Neural cell (in vitro differentiated cells): ENCODE results near the gene PTPRG. TPM values are rescaled to one million over a fixed set of nuclear protein-coding genes. Genes with fewer than 3 reads are reported as not detected.

Experiments used
- H2AFZ ChIP-seq: fragments of 200-600, 300-800 bp; sonication (generic), shearing (Covaris generic); 2 replicates; pipeline ENCODE4 v1.6.0; 2014; ENCODE audit warnings: low read depth, mild to moderate bottlenecking, antibody characterized with exemption, low read length, moderate library complexity
- H3F3A ChIP-seq: fragments of 200-600 bp; shearing (Covaris generic); 2 replicates; pipeline ENCODE4 v1.6.1; 2016; ENCODE audit warnings: mild to moderate bottlenecking, moderate library complexity, mixed read lengths, antibody characterized with exemption, low read length; ENCODE audit not compliant: insufficient read depth, poor library complexity, severe bottlenecking
- H3K27ac ChIP-seq: fragments of 200-600, 300-800 bp; sonication (generic), shearing (Covaris generic); 2 replicates; pipeline ENCODE4 v1.5.1; 2014; ENCODE audit warnings: mild to moderate bottlenecking, low read length, moderate library complexity
- H3K27me3 ChIP-seq: fragments of 300-800, 200-600 bp; sonication (generic), shearing (Covaris generic); 2 replicates; pipeline ENCODE4 v1.6.0; 2014; ENCODE audit warnings: mild to moderate bottlenecking, low read depth, low read length, moderate library complexity; ENCODE audit not compliant: insufficient read depth
- H3K36me3 ChIP-seq: fragments of 300-800, 200-600 bp; sonication (generic), shearing (Covaris generic); 2 replicates; pipeline ENCODE4 v1.5.1; 2014; ENCODE audit warnings: mild to moderate bottlenecking, antibody characterized with exemption, low read length, moderate library complexity; ENCODE audit not compliant: insufficient read depth
- H3K4me2 ChIP-seq: fragments of 300-800, 200-600 bp; sonication (generic), shearing (Covaris generic); 2 replicates; pipeline ENCODE4 v1.6.0; 2014; ENCODE audit warnings: mild to moderate bottlenecking, low read length
- H3K4me3 ChIP-seq: fragments of 300-800, 200-600 bp; sonication (generic), shearing (Covaris generic); 2 replicates; pipeline ENCODE4 v1.5.1; 2014; ENCODE audit warnings: mild to moderate bottlenecking, low read length, moderate library complexity
- H3K79me2 ChIP-seq: fragments of 200-600 bp; shearing (Covaris generic); replicated peaks from 2 replicates; pipeline ENCODE4 v1.6.0; 2014; ENCODE audit warnings: mild to moderate bottlenecking, low read length, moderate library complexity; ENCODE audit not compliant: insufficient read depth
- H3K9ac ChIP-seq: fragments of 300-800, 200-600 bp; sonication (generic), shearing (Covaris generic); 2 replicates; pipeline ENCODE4 v1.6.1; 2016; ENCODE audit warnings: mild to moderate bottlenecking, low read length, mixed read lengths
- H3K9me2 ChIP-seq: fragments of 200-600 bp; shearing (Covaris generic); 2 replicates; pipeline ENCODE4 v1.6.1; 2016; ENCODE audit warnings: mild to moderate bottlenecking, low read length, mixed read lengths; ENCODE audit not compliant: insufficient read depth
- H3K9me3 ChIP-seq: fragments of 200-600, 300-800 bp; sonication (generic), shearing (Covaris generic); 2 replicates; pipeline ENCODE4 v1.6.1; 2016; ENCODE audit warnings: mild to moderate bottlenecking, mixed run types, low read length, moderate library complexity, mixed read lengths
- H4K20me1 ChIP-seq: fragments of 200-600 bp; shearing (Covaris generic); 2 replicates; pipeline ENCODE4 v1.6.1; 2016; ENCODE audit warnings: mild to moderate bottlenecking, mixed run types; ENCODE audit not compliant: insufficient read depth
- CTCF ChIP-seq: fragments of 450-650 bp; IDR thresholded peaks from 2 replicates; pipeline ENCODE4 v1.5.1; 2014; ENCODE audit warnings: antibody characterized with exemption, mild to moderate bottlenecking, moderate library complexity; ENCODE audit not compliant: poor library complexity, severe bottlenecking
- EP300 ChIP-seq: fragments of 450-650 bp; conservative IDR thresholded peaks from 2 replicates; pipeline ENCODE4 v1.6.1; 2014; ENCODE audit warnings: antibody characterized with exemption, mild to moderate bottlenecking, moderate library complexity; ENCODE audit not compliant: poor library complexity, severe bottlenecking
- EZH2 ChIP-seq: fragments of 200-600, 300-800 bp; shearing (Covaris generic), sonication (generic); IDR thresholded peaks from 2 replicates; pipeline ENCODE4 v1.6.1; 2014; ENCODE audit warnings: antibody characterized with exemption, low read length, borderline replicate concordance, mild to moderate bottlenecking; ENCODE audit not compliant: insufficient read depth, poor library complexity, severe bottlenecking
- MXI1 ChIP-seq: fragments of 450-650 bp; conservative IDR thresholded peaks from 2 replicates; pipeline ENCODE4 v1.6.1; 2014; ENCODE audit warnings: antibody characterized with exemption, mild to moderate bottlenecking; ENCODE audit not compliant: poor library complexity, severe bottlenecking
- POLR2AphosphoS5 ChIP-seq: IDR thresholded peaks from 2 replicates; pipeline ENCODE4 v1.6.1; 2012
- RAD21 ChIP-seq: fragments of 450-650 bp; conservative IDR thresholded peaks from 2 replicates; pipeline ENCODE4 v1.6.1; 2014; ENCODE audit warnings: antibody characterized with exemption, mild to moderate bottlenecking, moderate library complexity
- SMC3 ChIP-seq: fragments of 450-650 bp; conservative IDR thresholded peaks from 2 replicates; pipeline ENCODE4 v1.6.1; 2014; ENCODE audit warnings: antibody characterized with exemption, mild to moderate bottlenecking, moderate library complexity; ENCODE audit not compliant: poor library complexity
- TAF1 ChIP-seq: IDR thresholded peaks from 2 replicates; pipeline ENCODE4 v1.6.1; 2012; ENCODE audit warnings: low read depth
- polyA plus RNA-seq: library from polyadenylated mRNA; depleted of rRNA; stranded (reverse); fragments of >200 nt; gene quantifications from 2 replicates; pipeline ENCODE4 v1.2.3, GENCODE V29; 2014
- TF ChIP-seq, protein P1 (sequence below): IDR thresholded peaks from 2 replicates; pipeline ENCODE4 v1.6.1; 2012; ENCODE audit warnings: borderline replicate concordance

The PTPRG gene
- polyA plus RNA-seq, 1 donor from 2014 or later, result 33.1 TPM

GRCh38 chr3:62041681-62042080, 480.3 kb downstream of the PTPRG start:
- Histone ChIP-seq H2AFZ (no peak overlapping the region), H3K27ac (no peak overlapping the region), H3K4me3 (no peak overlapping the region), H3K9me2 (no peaks in the 10 kb centered on the region), H4K20me1 (no peaks in the 10 kb centered on the region), H3K9ac (no peak overlapping the region), H3K79me2 (peaks cover 4% of the 10 kb centered on the region), H3K4me2 (no peak overlapping the region), H3K36me3 (no peaks in the 10 kb centered on the region), H3K9me3 (no peaks in the 10 kb centered on the region), H3F3A (no peaks in the 10 kb centered on the region), H3K27me3 (no peaks in the 10 kb centered on the region)
- TF ChIP-seq POLR2AphosphoS5, result no peak
- TF ChIP-seq CTCF, result no peak
- TF ChIP-seq EZH2, result no peak
- TF ChIP-seq EP300, result no peak
- TF ChIP-seq, protein P1, sequence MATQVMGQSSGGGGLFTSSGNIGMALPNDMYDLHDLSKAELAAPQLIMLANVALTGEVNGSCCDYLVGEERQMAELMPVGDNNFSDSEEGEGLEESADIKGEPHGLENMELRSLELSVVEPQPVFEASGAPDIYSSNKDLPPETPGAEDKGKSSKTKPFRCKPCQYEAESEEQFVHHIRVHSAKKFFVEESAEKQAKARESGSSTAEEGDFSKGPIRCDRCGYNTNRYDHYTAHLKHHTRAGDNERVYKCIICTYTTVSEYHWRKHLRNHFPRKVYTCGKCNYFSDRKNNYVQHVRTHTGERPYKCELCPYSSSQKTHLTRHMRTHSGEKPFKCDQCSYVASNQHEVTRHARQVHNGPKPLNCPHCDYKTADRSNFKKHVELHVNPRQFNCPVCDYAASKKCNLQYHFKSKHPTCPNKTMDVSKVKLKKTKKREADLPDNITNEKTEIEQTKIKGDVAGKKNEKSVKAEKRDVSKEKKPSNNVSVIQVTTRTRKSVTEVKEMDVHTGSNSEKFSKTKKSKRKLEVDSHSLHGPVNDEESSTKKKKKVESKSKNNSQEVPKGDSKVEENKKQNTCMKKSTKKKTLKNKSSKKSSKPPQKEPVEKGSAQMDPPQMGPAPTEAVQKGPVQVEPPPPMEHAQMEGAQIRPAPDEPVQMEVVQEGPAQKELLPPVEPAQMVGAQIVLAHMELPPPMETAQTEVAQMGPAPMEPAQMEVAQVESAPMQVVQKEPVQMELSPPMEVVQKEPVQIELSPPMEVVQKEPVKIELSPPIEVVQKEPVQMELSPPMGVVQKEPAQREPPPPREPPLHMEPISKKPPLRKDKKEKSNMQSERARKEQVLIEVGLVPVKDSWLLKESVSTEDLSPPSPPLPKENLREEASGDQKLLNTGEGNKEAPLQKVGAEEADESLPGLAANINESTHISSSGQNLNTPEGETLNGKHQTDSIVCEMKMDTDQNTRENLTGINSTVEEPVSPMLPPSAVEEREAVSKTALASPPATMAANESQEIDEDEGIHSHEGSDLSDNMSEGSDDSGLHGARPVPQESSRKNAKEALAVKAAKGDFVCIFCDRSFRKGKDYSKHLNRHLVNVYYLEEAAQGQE, result no peak
- no peak for TF ChIP-seq RAD21
- TF ChIP-seq SMC3, result no peak
- no peak for TF ChIP-seq MXI1
- no peak for TF ChIP-seq TAF1

GRCh38 chr3:62044874-62045411, 483.6 kb downstream of the PTPRG start:
- Histone ChIP-seq H3K79me2 (peaks cover 4% of the 10 kb centered on the region), H3K9ac (no peak overlapping the region), H4K20me1 (no peaks in the 10 kb centered on the region), H3F3A (no peaks in the 10 kb centered on the region), H3K27me3 (no peaks in the 10 kb centered on the region), H3K9me3 (no peaks in the 10 kb centered on the region), H2AFZ (no peak overlapping the region), H3K4me3 (no peak overlapping the region), H3K9me2 (no peaks in the 10 kb centered on the region), H3K4me2 (no peak overlapping the region), H3K27ac (no peak overlapping the region), H3K36me3 (no peaks in the 10 kb centered on the region)
- TF ChIP-seq, protein P1, result no peak
- no peak for TF ChIP-seq CTCF
- TF ChIP-seq MXI1, result no peak
- TF ChIP-seq TAF1, result no peak
- no peak for TF ChIP-seq POLR2AphosphoS5
- no peak for TF ChIP-seq SMC3
- no peak for TF ChIP-seq RAD21
